K562 (cell line): ENCODE data around the gene PDE12. TPM values are rescaled to one million over a fixed set of nuclear protein-coding genes. Genes with fewer than 3 reads are reported as not detected.

ENCODE experiments used
- ATAC-seq: fragments of 200-7000 bp; cut with Tn5 transposase; 3 replicates; pipeline ENCODE4 v1.9.1; 2020; ENCODE audit warnings: moderate library complexity
- BruUV-seq: library from RNA; stranded (reverse); fragments of 400-500 nt; replicated peaks from 2 replicates; lab custom pipeline; 2021; lab: Mats Ljungman, UMichigan
- CTCF ChIA-PET: fragments of 300-600 bp; formaldehyde crosslinking; extraction: SDS; loops from one replicate; lab custom pipeline; 2021; ENCODE audit warnings: low intra/inter-chr PET ratio; lab: Yijun Ruan, JAX
- POLR2A ChIA-PET: fragments of 300-600, 350-650 bp; sonication (Branson Sonifier 250); formaldehyde crosslinking; extraction: SDS; loops from one replicate; lab custom pipeline; 2021; ENCODE audit warnings: antibody characterized with exemption, inconsistent platforms; lab: Yijun Ruan, JAX
- DNase-seq, 4 experiments: peaks; one replicate each; pipeline versions ENCODE4 v3.0.0 to v3.0.0-alpha.2; 2011 to 2018; ENCODE audit warnings: low spot score in 3 of 4, mixed read lengths in 3 of 4; ENCODE audit errors: extremely low read depth in 1 of 4
- FAIRE-seq: peaks from 2 replicates; lab custom pipeline; 2011; peaks lifted over from hg19 to GRCh38; lab: Jason Lieb, UNC
- H2AFZ ChIP-seq: 2 replicates; pipeline ENCODE4 v1.6.0; 2011; ENCODE audit warnings: low read depth, low read length, control low read depth, inconsistent platforms
- H3K27ac ChIP-seq: fragments of 200-600 bp; 3 replicates; pipeline ENCODE4 v1.8.0; 2011; ENCODE audit warnings: low read depth, mild to moderate bottlenecking, control low read depth, inconsistent platforms, low read length, moderate library complexity, mixed read lengths; ENCODE audit errors: extremely low read depth
- H3K27me3 ChIP-seq, 2 experiments: fragments of 300-600 bp in 1 of 2; 2 replicates in 1 of 2; 3 replicates in 1 of 2; pipeline versions ENCODE4 v1.6.0 to v1.8.0; 2011; ENCODE audit warnings: inconsistent platforms in 2 of 2, low read length in 2 of 2, mild to moderate bottlenecking in 1 of 2, mixed read lengths in 1 of 2, moderate library complexity in 1 of 2; ENCODE audit not compliant: control insufficient read depth in 2 of 2, insufficient read depth in 2 of 2
- H3K36me3 ChIP-seq: fragments of 300-600 bp; 3 replicates; pipeline ENCODE4 v1.8.0; 2011; ENCODE audit warnings: mild to moderate bottlenecking, low read length, inconsistent platforms; ENCODE audit not compliant: control insufficient read depth, insufficient read depth
- H3K4me1 ChIP-seq, 2 experiments: fragments of 200-600 bp in 1 of 2; replicated peaks in 1 of 2; 2 replicates in 1 of 2; 3 replicates in 1 of 2; pipeline versions ENCODE4 v1.5.1 to v1.8.0; 2011; ENCODE audit warnings: inconsistent platforms in 2 of 2, low read length in 2 of 2, mild to moderate bottlenecking in 1 of 2, mixed read lengths in 1 of 2, moderate library complexity in 1 of 2; ENCODE audit not compliant: control insufficient read depth in 2 of 2, insufficient read depth in 2 of 2
- H3K4me2 ChIP-seq: 2 replicates; pipeline ENCODE4 v1.6.1; 2011; ENCODE audit warnings: low read length, control low read depth, inconsistent platforms, mixed read lengths; ENCODE audit not compliant: insufficient read depth
- H3K4me3 ChIP-seq: fragments of 200-600 bp; sonication (generic), shearing (Covaris generic); 2 replicates; pipeline ENCODE4 v1.5.1; 2016; ENCODE audit warnings: control low read depth, inconsistent platforms
- H3K79me2 ChIP-seq: fragments of 200-600 bp; 3 replicates; pipeline ENCODE4 v1.8.0; 2011; ENCODE audit warnings: low read length, inconsistent platforms; ENCODE audit not compliant: control insufficient read depth, insufficient read depth
- H3K9ac ChIP-seq, 2 experiments: 2 replicates each; pipeline versions ENCODE4 v1.6.0 to v1.6.1; 2011; ENCODE audit warnings: low read depth in 2 of 2, low read length in 2 of 2, control low read depth in 1 of 2, inconsistent platforms in 1 of 2, mild to moderate bottlenecking in 1 of 2, mixed read lengths in 1 of 2; ENCODE audit not compliant: insufficient read depth in 1 of 2
- H3K9me1 ChIP-seq: one replicate; pipeline ENCODE4 v1.6.0; 2011; ENCODE audit warnings: inconsistent platforms, mild to moderate bottlenecking, low read length, moderate library complexity; ENCODE audit not compliant: control insufficient read depth, insufficient read depth
- H3K9me3 ChIP-seq: replicated peaks from 2 replicates; pipeline ENCODE4 v1.5.1; 2011; ENCODE audit warnings: low read depth, low read length, inconsistent platforms; ENCODE audit not compliant: control insufficient read depth, insufficient read depth
- H4K20me1 ChIP-seq: replicated peaks from 2 replicates; pipeline ENCODE4 v1.6.1; 2011; ENCODE audit warnings: low read length, inconsistent platforms, mixed read lengths; ENCODE audit not compliant: control insufficient read depth, insufficient read depth
- FOS ChIP-seq: IDR thresholded peaks from 3 replicates; pipeline ENCODE4 v1.6.1; 2011; ENCODE audit not compliant: insufficient read length; ENCODE audit errors: extremely low read depth
- RB1 ChIP-seq: fragments of 450-650 bp; IDR thresholded peaks from 2 replicates; pipeline ENCODE4 v1.6.1; 2017; ENCODE audit warnings: low read depth, mild to moderate bottlenecking
- RBM14 ChIP-seq: fragments of 200-400 bp; formaldehyde crosslinking; IDR thresholded peaks from 2 replicates; pipeline ENCODE4 v1.6.1; 2018; ENCODE audit warnings: low read depth, mild to moderate bottlenecking, low read length, moderate library complexity, borderline replicate concordance; ENCODE audit not compliant: insufficient read depth
- SIN3B ChIP-seq: fragments of 450-650 bp; IDR thresholded peaks from 2 replicates; pipeline ENCODE4 v1.6.1; 2017; ENCODE audit warnings: low read depth, mild to moderate bottlenecking, moderate library complexity
- ZNF23 ChIP-seq: fragments of 250-450 bp; sonication (Bioruptor Pico); IDR thresholded peaks from 2 replicates; pipeline ENCODE4 v1.4.0; 2020; ENCODE audit warnings: mild to moderate bottlenecking
- WGBS: fragments of 100-300 bp; shearing (Covaris generic); methylation state at CpG from one replicate; pipeline ENCODE4 v1.1.6; 2016; ENCODE audit warnings: low coverage, mixed read lengths; ENCODE audit not compliant: insufficient coverage; ENCODE audit errors: missing lambda C conversion rate; 5-methylcytosine and 5-hydroxymethylcytosine counted together
- in situ Hi-C: fragments of 300-500 bp; cut with MboI; formaldehyde crosslinking; loops from 4 replicates; pipeline ENCODE4 v1.15.0; 2018; ENCODE audit warnings: inconsistent platforms, mixed read lengths
- intact Hi-C: fragments of 100-400 bp; cut with micrococcal nuclease; formaldehyde crosslinking; loops from 2 replicates; pipeline ENCODE4 v1.14.2; 2022
- polyA plus RNA-seq, 8 experiments: library from polyadenylated mRNA; depleted of rRNA in 4 of 8; stranded (reverse) in 5 of 8; unstranded in 3 of 8; fragments of >200 nt; fragmentation: Nextera tagmentation in 2 of 8; fragmentation: Illumina TruSeq in 1 of 8; extraction: Ambion mirVana in 2 of 8; extraction: Trizol in 1 of 8; gene quantifications; 2 replicates each; pipeline versions ENCODE4 v1.2.1 to v1.2.3, GENCODE V29; 2011 to 2014; ENCODE audit warnings: inconsistent platforms in 1 of 8, missing spikeins in 1 of 8
- total RNA-seq, 7 experiments: library from RNA; depleted of rRNA in 6 of 7; stranded (reverse); fragments of >200 nt in 6 of 7; fragmentation: Illumina TruSeq in 2 of 7; extraction: Trizol in 2 of 7; gene quantifications; 2 replicates each; pipeline versions ENCODE4 v1.2.1 to v1.2.3, GENCODE V29; 2011 to 2021; ENCODE audit warnings: low replicate concordance in 1 of 7
- TF ChIP-seq, protein P1 (sequence below): fragments of 250-450 bp; sonication (Bioruptor Pico); IDR thresholded peaks from 2 replicates; pipeline ENCODE4 v1.4.0; 2020

PDE12 gene
- total and polyA plus RNA-seq, 9 of the 15 experiments (the other 6 are each of a cell fraction or from before 2014, with no cell fraction given): 2.1 to 20.5 (median 10.0) TPM

DNA sequence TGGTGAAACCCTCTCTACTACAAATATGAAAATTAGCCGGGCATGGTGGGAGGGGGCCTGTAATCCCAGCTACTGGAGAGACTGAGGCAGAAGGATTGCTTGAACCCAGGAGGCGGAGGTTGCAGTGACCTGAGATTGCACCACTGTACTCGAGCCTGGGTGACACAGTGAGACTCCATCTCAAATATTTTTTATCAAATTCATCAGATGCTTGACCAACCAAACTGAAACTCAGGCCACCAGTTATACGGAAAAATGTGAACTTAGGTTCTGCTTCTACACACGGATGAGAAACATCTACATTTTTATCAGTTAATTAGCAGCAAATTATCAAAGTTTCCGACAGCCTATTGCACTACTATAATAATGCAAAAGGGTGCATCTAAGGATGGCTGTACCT lies 36.2 kb downstream of the PDE12 start:
- H3K4me1 ChIP-seq: peaks cover 12 to 13% of the 10 kb centered on the region in 2 experiments; a peak in 3 of 5 replicates
- in situ Hi-C loops: no loop called here
- no peak for TF ChIP-seq SIN3B
- TF ChIP-seq RBM14: no peak
- TF ChIP-seq, protein P1, sequence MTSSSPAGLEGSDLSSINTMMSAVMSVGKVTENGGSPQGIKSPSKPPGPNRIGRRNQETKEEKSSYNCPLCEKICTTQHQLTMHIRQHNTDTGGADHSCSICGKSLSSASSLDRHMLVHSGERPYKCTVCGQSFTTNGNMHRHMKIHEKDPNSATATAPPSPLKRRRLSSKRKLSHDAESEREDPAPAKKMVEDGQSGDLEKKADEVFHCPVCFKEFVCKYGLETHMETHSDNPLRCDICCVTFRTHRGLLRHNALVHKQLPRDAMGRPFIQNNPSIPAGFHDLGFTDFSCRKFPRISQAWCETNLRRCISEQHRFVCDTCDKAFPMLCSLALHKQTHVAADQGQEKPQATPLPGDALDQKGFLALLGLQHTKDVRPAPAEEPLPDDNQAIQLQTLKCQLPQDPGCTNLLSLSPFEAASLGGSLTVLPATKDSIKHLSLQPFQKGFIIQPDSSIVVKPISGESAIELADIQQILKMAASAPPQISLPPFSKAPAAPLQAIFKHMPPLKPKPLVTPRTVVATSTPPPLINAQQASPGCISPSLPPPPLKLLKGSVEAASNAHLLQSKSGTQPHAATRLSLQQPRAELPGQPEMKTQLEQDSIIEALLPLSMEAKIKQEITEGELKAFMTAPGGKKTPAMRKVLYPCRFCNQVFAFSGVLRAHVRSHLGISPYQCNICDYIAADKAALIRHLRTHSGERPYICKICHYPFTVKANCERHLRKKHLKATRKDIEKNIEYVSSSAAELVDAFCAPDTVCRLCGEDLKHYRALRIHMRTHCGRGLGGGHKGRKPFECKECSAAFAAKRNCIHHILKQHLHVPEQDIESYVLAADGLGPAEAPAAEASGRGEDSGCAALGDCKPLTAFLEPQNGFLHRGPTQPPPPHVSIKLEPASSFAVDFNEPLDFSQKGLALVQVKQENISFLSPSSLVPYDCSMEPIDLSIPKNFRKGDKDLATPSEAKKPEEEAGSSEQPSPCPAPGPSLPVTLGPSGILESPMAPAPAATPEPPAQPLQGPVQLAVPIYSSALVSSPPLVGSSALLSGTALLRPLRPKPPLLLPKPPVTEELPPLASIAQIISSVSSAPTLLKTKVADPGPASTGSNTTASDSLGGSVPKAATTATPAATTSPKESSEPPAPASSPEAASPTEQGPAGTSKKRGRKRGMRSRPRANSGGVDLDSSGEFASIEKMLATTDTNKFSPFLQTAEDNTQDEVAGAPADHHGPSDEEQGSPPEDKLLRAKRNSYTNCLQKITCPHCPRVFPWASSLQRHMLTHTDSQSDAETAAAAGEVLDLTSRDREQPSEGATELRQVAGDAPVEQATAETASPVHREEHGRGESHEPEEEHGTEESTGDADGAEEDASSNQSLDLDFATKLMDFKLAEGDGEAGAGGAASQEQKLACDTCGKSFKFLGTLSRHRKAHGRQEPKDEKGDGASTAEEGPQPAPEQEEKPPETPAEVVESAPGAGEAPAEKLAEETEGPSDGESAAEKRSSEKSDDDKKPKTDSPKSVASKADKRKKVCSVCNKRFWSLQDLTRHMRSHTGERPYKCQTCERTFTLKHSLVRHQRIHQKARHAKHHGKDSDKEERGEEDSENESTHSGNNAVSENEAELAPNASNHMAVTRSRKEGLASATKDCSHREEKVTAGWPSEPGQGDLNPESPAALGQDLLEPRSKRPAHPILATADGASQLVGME (CRISPR knock-in tag): no peak
- TF ChIP-seq FOS: no peak
- no peak for TF ChIP-seq RB1
- no peak for TF ChIP-seq ZNF23 (CRISPR knock-in tag)
- TF ChIP-seq, all 486 proteins: peak for 0
- POLR2A ChIA-PET: interaction anchor here (1.8 to 2.7 kb wide), 2 partner anchors 12 to 15 kb away, joined by 6 to 7 read pairs; no protein-coding TSS in a partner anchor
- ATAC-seq (no peak), FAIRE-seq (no peak), DNase-seq (no peak)
- H3K4me2 ChIP-seq: no peak overlapping the region
- intact Hi-C loops: no loop called here
- H3K79me2 ChIP-seq: peaks cover 94% of the 10 kb centered on the region
- no TSS peak for BruUV-seq
- 79% methylated on average over 5 of the region's 6 CpGs for whole genome bisulfite sequencing
- CTCF ChIA-PET: no interaction called here
- no peaks in the 10 kb centered on the region for H3K9me3 ChIP-seq
- H2AFZ ChIP-seq: no peak overlapping the region
- H3K9me1 ChIP-seq: no peaks in the 10 kb centered on the region
- no peak overlapping the region for H3K27ac ChIP-seq
- H4K20me1 ChIP-seq: peaks cover 17% of the 10 kb centered on the region
- H3K9ac ChIP-seq: no peak overlapping the region
- H3K27me3 ChIP-seq: no peaks in the 10 kb centered on the region
- no peak overlapping the region for H3K4me3 ChIP-seq
- peaks cover 36% of the 10 kb centered on the region; the same call in 1 of the 3 replicates for H3K36me3 ChIP-seq
